Measurements from ENCODE around the gene PARP15. TPM values are rescaled to one million over a fixed set of nuclear protein-coding genes. Genes with fewer than 3 reads are reported as not detected.
A peak's percentile ranks its signal among the peaks of the same experiment; 100 is the strongest.
"Not testable (repeated sequence)": the region's sequence is repeated elsewhere in the genome, so short reads cannot be mapped to it uniquely, and the experiment has no call there.

PARP15 gene
- polyA plus RNA-seq, 1 donor: 0.45 TPM

DNA sequence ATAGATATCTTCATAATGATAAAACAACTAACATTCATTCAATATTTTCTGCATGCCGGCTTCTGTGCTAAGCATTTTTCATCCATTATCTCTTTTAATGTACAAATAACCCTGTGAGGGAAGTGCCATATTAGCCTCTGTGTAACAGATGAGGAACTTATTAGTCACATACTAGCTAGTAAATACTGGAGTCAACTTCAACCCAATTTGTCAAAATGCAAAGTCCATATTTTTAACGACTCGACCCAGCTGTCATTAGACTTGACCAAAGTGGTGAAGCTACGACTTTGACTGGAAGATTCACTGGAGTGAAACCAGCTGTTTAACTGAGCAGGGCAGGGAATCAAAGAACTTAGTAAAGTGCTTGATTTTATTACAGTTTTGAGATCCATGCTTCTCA is 41.6 kb downstream of the PARP15 start:
- DNase-seq: no peak

DNA sequence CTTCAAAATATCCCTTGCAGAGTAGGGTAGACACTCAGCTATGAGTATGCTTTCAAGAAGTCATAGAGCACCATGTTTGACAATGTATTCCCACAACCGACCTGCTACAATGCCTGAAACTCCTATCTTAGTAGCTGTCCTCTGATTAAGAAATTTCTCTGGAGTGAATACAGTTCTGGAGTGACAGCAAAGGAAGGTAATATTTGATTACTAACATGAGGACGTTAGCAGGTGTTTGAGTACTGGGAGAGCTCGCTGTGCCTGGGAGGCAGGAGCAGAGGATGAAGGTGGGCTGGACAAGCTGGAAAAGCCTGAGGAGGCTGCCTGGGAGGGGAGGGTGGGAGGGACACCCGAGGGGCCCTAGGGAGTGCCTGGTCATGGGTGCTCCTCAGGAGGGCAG is 42.9 kb downstream of the PARP15 start:
- DNase-seq: no peak

- DNase-seq: peak; percentile 10
Measured at GRCh38 chr3:122621112-122621511, 43.7 kb downstream of the PARP15 start.

DNA sequence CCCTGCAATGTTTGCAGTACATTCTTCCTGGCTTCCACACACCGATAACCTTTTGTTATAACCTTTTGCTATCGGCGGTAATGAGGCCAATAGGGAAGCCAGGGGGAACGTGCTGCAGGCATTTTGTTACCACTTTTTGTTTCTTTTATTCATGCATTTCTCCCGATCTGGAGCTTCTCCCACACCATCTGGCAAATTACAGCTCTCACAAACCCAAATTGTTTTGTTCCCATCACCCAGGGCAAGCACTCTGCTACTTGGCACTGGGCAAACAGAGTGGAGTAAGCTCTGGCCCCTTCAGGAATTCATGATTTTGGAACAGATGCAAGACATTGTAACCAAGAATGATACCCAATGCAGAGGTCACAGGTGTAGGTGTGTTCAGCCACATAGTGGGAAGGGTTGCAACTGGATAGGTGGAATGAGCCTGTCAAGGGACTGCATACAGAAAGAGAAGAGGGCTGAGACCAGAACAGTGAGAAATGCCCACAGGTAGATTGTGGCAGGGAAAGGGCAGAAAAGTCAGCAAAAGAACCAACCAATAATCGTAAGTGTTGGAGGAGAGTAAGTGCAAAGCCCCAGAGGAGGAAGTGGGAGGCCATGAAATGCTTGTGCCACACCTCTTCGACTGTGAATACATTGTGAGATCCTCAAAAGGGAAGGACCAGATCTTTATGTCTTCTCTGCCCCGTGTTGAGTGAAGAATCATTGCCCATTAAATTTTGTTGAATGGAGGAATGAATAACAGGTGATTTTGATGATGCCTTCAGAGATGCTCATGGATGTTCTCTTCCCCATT is 45.8 kb downstream of the PARP15 start:
- no peak for DNase-seq

GRCh38 chr3:122626515-122627180 is 49.2 kb downstream of the PARP15 start:
- no peak for DNase-seq

DNA sequence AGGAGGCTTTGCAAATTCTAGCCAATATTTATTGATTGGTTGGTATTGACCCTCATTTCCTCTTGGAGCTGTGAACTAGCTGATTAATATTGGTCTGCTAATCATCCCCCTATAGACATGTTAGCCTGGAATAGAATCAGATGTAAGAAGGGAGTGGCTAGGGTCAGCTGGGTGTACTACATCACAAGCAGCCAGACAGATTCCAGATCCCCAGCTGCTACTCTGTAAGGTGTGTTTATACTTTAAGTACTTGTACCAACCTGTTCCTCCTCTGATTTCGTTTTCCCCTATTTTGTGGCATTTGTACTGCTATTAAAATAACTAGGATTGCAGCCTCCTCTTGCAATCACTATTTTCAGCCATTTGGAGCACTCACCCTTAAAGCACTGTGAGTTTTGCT is 49.9 kb downstream of the PARP15 start:
- no peak for DNase-seq

GRCh38 chr3:122628567-122628966 is 51.1 kb downstream of the PARP15 start:
- DNase-seq: no peak

DNA sequence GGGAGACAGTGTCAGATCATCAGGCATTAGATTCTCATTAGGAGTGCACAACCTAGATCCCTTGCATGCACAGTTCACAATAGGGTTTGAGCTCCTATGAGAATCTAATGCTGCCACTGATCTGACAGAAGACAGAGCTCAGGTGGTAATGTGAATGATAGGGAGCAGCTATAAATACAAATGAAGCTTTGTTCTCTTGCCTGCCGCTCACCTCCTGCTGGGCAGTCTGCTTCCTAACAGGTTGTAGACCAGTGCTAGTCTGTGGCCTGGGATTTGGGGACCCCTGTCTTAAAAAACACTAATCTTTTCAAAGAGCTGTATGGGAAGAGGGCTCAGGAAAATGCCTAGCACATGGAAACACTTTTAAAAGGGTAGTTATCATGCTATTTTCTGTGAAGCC is 52.3 kb downstream of the PARP15 start:
- no peak for DNase-seq

DNA sequence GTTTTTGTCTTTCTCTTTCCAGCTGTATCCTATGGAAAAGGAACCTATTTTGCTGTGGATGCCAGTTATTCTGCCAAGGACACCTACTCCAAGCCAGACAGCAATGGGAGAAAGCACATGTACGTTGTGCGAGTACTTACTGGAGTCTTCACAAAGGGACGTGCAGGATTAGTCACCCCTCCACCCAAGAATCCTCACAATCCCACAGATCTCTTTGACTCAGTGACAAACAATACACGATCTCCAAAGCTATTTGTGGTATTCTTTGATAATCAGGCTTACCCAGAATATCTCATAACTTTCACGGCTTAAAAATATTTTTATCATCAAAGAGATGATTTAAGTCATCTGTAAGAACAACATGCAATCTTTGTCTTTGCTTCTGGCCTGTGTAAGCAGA is 58.3 kb downstream of the PARP15 start:
- DNase-seq: no peak

DNA sequence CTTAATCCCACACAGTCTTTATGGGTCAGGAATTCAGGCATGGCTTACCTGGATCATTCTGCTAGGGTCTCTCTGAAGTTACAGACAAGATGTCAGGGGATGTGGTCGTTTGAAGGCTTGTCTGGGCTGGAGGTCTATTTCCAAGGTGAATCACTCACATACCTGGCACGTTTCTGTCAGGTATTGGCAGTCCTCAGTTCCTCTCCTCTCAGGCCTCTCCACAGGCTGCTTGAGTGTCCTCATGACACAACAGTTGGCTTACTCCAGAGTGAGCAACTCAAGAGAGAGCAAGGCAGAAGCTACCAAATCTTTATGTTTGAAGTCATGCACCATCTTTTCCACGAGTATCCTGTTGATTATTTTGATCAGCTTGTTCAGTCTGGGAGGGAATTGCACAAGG is 59.2 kb downstream of the PARP15 start:
- no peak for DNase-seq

- no peak for DNase-seq
Measured at GRCh38 chr3:122640437-122640999, 63.1 kb downstream of the PARP15 start.

- no peak for DNase-seq
Measured at GRCh38 chr3:122642935-122643334, 65.5 kb downstream of the PARP15 start.

DNA sequence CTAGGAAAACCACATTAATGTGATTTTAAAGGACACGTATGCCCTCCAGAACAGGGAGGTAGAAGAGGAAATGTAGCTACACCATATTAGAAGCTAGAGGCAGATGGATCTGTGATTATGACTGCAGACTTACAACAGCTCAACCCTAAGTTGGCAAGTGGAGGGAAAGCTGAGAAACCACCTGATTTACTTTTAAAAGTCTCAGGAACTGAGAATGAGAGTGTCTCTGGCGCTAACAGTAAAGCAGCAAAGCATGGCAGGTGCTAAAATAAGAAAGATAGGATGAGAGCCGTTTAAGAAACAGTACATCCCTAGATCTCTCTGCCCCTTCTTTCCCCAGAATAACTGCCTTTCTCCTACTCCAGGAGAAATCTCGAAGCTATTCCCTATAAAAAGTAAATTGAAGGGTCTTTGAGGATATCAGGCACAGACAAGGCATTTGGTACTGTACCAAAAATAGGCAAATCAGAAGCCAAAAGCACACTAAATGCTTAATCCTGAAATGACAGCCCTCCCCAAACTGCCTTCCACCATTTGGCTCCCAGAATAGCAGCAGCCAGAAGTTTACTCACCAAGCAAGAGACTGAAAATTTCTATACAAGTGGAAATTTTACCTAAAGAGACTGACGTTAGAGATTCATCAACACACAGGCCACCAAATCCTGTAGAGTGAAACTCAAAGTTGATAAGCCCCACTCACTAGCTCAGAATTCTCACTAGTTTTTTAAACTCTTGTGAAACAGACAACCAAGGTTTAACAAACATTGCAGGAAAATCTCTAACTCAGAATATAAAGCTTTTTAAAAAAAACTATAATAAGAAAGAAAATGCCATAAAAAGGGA is 68.9 kb downstream of the PARP15 start:
- DNase-seq: no peak

- not testable (repeated sequence) for DNase-seq
Measured at GRCh38 chr3:122651233-122651907, 73.9 kb downstream of the PARP15 start.

DNA sequence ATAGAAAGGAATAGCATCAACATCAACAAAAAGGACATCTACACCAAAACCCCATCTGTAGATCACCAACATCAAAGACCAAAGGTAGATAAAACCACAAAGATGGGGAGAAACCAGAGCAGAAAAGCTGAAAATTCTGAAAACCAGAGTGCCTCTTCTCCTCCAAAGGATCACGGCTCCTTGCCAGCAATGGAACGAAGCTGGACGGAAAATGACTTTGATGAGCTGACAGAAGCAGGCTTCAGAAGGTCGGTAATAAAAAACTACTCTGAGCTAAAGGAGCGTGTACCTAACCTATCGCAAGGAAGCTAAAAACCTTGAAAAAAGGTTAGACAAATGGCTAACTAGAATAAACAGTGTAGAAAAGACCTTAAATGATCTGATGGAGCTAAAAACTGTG is 74.5 kb downstream of the PARP15 start:
- DNase-seq: not testable (repeated sequence)

GRCh38 chr3:122658336-122658735 is 80.9 kb downstream of the PARP15 start:
- not testable (repeated sequence) for DNase-seq

DNA sequence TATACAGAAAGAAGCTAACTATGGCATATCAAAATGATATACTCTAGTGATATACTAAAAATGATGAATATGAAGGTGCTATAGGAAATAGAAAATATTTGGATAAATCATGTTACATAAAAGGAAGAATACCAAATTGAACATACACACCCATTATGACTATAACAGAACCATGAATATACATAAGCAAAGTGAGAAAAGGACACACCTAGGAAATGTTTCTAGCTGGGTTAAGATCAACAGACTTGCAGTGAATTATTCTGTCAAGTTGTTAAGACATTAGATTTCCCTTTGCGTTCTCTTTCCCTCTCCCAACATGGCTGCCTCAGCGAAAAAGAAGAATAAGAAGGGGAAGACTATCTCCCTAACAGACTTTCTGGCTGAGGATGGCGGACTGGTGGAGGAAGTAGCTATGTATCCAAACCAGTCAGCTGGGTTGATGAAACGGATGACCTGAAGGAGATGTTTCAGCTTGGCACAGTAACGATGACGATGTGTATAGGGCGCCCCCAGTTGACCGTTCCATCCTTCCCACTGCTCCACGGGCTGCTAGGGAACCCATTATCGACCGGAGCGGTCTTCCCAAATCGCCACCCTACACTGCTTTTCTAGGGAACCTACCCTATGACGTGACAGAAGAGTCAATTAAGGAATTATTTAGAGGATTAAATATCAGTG is 83.0 kb downstream of the PARP15 start:
- DNase-seq: no peak

DNA sequence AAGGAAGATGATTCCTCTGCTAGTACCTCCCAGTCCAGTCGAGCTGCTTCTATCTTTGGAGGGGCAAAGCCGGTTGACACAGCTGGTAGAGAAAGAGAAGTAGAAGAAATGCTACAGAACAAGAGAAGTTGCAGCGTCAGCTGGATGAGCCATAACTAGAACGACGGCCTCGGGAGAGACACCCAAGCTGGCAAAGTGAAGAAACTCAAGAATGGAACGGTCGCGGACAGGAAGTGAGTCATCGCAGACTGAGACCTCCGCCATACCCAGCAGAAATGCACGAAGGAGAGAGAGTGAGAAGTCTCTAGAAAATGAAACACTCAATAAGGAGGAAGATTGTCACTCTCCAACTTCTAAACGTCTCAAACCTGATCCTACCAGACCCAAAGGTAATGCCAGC is 84.2 kb downstream of the PARP15 start:
- DNase-seq: no peak

DNA sequence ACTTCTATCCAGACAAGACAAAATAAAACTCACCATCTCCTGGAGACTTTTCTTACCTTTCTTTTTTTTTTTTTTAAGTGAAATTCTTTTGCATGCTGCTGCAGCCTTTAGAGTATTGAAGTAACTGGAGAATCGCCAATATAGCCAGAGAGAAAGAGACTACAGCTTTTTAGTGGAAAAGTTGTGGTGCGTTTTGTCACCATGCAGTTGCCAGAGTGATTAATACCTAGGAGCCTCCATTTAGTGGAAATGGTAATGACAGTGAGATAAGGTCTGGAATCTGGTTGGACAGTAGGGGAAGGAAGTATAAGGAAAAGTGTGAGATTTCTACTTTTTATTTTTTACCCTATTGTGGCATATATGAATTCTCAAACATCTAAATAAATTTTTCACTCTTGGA is 85.1 kb downstream of the PARP15 start:
- no peak for DNase-seq

DNA sequence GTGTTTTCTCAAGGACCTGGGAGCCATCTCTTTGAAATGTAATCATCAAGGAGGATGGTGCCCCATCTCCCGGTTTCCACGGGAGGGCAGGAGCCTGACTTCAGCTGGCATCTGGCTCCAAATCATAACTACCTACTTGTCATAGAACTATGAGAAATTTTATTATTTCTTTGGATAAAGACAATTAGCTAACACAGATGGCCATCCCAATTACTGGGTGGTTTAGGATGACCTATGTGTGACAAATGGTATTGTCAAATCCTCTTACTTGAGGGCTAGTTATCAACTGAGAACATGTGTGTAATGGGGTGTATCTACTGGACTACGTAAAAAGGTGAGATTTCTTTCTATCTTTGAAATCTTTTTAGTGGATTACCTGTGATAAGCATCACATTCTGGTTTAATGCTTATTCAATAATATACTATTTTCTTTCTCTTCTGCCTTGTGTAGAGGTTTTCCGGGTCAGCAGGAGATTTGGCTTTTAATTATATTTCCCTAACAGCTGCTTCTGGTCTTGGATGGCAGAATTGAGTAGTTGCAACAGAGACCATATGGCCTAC is 87.9 kb downstream of the PARP15 start:
- DNase-seq: no peak

- DNase-seq: no peak
Measured at GRCh38 chr3:122665881-122666280, 88.4 kb downstream of the PARP15 start.
